Esophagus squamous epithelium (tissue), 4 donors: ENCODE results near the gene GLMP.

ENCODE experiments used
- POLR2A ChIP-seq, 4 donors: fragments of 450-650 bp; IDR thresholded peaks; one replicate each; pipeline ENCODE4 v1.6.1; 2017; ENCODE audit warnings: antibody characterized with exemption in 4 of 4, mild to moderate bottlenecking in 4 of 4, moderate library complexity in 3 of 4
- TF ChIP-seq, protein P1 (sequence below), 6 experiments: fragments of 450-650 bp in 4 of 6; fragments of 200-600 bp in 2 of 6; sonication (generic) in 2 of 6; IDR thresholded peaks; one replicate each; pipeline ENCODE4 v1.5.1; 2016 to 2019; ENCODE audit warnings: antibody characterized with exemption in 6 of 6, mild to moderate bottlenecking in 4 of 6, moderate library complexity in 4 of 6

- TF ChIP-seq, protein P1, sequence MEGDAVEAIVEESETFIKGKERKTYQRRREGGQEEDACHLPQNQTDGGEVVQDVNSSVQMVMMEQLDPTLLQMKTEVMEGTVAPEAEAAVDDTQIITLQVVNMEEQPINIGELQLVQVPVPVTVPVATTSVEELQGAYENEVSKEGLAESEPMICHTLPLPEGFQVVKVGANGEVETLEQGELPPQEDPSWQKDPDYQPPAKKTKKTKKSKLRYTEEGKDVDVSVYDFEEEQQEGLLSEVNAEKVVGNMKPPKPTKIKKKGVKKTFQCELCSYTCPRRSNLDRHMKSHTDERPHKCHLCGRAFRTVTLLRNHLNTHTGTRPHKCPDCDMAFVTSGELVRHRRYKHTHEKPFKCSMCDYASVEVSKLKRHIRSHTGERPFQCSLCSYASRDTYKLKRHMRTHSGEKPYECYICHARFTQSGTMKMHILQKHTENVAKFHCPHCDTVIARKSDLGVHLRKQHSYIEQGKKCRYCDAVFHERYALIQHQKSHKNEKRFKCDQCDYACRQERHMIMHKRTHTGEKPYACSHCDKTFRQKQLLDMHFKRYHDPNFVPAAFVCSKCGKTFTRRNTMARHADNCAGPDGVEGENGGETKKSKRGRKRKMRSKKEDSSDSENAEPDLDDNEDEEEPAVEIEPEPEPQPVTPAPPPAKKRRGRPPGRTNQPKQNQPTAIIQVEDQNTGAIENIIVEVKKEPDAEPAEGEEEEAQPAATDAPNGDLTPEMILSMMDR (IDR thresholded peaks at IDR 0.05), result no peak
- no peak for TF ChIP-seq POLR2A (IDR thresholded peaks at IDR 0.05)
Measured at GRCh38 chr1:156245451-156246232, 49.8 kb downstream of the GLMP start.
